CMK (cell line): ENCODE data around the gene SEC62.
"Not testable (repeated sequence)": the region's sequence is repeated elsewhere in the genome, so short reads cannot be mapped to it uniquely, and the experiment has no call there.

Experiments
- DNase-seq: peaks from one replicate; pipeline ENCODE4 v3.0.0-alpha.2; 2010; ENCODE audit warnings: low read depth

Gene SEC62

DNA sequence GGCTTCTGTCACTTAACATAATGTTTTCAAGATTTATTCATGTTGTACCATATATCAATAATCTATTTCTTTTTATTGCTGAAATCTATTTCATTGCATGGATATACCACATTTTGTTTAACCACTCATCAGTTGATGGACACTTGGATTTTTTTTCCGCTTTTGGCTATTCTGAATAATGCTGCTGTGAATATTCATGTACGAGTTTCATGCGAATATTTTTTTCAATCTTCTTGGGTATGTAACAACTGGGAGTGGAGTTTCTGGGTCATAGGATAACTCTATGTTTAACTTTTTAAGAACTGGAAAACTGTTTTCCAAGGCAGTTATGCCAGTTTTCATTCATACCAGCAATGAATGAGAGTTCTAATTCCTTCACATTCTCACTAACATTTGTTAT lies 49.5 kb downstream of the SEC62 start:
- DNase-seq: no peak

DNA sequence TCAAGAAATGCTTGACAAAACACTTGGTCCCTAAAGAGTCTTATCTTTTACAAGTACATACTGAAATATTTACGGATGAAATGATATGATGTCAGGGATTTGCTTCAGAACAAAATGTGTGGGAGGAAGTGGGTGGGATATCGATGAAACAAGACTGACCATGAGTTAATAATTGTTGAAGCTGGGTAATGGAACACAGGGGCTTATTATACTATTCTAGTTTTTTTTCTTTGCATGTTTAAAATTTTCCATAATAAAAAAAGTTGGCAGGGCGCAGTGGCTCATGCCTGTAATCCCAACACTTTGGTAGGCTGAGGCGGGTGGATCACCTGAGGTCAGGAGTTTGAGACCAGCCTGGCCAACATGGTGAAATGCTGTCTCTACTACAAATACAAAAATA lies 52.7 kb downstream of the SEC62 start:
- not testable (repeated sequence) for DNase-seq

DNA sequence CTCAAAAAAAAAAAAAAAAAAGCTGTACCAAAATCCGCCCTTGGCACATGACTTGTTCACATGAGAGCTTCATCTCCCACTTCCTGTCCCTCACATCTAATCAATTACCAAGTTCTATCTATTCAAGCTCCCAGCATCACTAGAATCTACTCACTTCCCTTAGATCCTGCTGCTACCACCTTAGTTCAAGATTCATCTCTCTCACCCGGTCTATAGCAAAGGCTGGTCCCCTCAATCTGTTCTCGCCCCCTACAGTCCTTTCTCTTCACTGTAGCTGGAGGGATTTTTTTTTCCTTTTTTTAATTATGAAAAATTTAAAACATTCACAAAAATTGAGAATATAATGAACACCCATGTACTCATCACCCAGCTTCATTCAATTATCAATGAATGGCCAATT lies 54.5 kb downstream of the SEC62 start:
- no peak for DNase-seq

DNA sequence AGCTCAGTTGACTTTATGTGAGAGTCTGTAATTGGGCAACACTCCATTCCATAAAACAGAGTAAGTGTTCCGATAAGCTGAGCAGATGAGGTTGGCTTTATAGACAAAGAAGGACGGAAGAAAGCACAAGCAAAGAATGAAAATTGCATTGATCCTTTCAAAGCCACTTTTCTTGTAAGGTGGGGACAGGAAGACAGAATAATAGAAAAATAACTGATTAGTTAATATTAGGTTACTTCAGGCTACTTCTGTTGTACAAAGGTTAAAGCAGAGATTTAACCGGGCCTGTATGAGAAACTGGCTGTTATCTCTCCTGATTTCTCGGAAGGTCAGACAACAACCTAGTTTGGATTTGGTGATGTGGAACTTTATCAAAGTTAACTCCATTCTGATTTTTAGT lies 55.7 kb downstream of the SEC62 start:
- no peak for DNase-seq

DNA sequence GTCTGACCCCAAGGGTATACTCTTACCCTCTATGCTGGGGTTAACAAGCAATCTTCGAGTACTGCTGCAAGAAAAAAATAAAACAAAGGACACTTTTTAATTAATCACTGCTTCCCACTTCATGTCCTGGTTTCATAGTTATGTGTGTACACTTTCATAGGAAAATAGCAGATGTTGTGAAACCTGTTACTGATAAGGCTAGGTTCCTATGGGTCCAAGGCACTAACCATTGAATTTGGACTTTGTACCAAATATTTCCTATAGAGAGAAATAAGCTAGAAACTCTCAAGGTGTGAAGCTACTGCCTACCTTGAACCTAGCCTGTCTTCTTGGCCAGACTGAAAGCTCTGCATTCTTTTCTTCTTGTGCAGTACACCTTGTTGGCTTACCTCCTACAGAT lies 56.6 kb downstream of the SEC62 start:
- DNase-seq: no peak

DNA sequence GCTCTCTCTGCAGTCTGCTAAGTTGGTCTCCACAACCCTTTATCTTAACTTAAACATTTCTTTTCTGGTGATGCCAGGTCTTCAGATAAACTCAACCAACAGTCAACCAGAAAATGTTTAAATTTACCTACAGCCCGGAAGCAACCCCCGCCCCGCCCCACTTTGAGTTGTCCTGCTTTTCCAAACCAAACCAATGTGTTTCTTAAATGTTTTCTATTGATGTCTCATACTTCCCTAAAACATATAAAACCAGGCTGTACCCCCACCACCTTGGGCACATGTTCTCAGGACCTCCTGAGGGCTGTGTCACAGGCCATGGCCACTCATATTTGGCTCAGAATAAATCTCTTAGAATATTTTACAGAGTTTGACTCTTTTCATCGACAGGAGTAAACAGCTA lies 58.0 kb downstream of the SEC62 start:
- no peak for DNase-seq

DNA sequence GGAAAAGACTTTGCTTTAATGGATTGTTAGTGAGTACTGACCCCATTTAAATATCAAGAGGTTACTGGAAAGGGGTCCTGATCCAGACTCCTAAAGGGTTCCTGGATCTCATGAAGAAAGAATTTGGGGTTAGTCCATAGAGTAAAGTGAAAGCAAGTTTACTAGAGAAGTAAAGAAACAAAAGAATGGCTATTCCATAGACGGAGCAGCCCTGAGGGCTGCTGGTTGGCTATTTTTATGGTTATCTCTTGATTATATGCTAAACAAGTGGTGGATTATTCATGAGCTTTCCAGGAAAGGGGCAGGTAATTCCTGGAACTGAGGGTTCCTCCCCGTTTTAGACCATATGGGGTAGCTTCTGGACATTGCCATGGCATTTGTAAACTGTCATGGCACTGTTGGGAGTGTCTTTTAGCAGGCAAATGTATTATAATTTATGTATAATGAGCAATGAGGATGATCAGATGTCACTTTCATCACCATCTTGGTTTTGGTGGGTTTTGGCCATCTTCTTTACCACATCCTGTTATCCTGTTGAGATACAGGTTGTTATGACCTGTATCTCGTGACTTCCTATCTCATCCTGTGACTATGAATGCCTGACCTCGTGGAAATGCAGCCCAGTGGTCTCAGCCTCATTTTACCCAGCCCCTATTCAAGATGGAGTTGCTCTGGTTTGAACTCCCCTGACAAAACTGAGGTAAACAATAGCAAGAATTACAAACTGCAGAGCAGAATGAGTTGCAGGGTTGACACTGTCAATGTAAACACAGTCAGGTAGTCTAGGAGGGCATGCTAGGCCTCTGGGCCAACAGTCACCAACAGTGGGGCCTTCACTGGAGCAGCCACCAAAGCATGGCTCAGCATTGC lies 60.9 kb downstream of the SEC62 start:
- DNase-seq: no peak

DNA sequence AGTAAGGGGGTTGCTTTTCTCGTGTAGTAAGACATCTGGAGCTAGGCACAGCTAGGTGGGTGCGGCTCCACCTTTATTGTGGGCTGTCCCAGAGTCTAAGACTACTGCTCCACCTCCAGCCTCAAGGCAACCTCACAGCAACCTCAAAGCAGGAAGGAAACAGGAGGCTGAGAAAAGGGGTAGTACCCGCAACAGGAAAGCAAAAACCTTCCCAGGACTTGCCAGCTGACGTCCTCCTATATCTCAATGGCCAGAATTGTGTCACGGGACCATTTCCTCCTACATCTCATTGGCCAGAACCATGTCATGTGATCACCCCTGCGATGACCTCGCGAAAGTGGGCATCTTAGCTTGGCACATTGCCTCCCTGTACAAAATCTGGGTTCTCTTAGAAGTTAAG lies 66.9 kb downstream of the SEC62 start:
- peak; percentile 78 for DNase-seq

DNA sequence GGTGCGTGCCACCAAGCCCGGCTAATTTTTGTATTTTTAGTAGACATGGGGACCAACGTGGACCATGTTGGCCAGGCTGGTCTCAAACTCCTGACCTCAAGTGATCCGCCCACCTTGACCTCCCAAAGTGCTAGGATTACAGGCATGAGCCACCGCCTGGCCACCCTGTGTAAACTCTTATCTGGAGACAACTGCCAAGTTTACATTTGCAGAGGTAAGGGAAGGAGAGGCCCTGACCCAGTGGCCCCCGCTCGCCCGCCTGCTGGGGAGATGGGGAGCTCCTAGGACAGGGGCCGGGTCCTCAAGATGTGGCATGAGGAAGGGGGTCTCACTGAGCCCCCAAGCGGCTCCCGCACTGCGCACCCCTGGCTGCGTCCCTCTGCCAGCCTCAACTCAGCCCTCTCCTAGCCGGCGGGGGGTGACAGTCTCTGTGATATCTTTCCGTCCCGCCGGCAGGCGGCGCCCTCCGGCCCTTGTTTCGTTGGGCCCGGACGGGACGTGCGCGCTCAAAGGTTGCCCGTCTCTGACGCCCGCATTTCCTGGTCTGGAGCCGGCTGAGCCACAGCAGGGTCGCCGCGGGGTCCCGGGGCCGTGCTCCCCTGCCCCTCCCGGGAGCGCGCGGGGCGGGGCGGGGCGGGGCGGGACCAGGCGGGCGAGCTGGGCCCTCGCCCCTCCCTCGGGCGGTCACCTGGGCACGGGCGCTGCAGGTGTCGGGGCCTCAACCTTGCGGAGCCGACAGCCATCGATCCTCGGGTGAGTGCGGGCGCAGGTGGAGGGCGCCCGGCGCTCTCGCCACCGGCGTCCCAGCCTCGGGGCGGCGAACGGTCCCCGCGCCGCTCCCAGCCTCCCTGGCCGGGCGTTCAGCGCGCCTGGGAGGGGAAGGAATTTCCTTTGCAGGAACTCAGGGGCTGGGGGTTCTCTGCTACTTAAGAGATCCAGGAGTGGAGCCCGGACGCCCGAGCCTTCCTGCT lies 71.1 kb downstream of the SEC62 start, which contains the start of gene GPR160:
Gene GPR160, plus strand, starts transcription at position 533 of the 971 bp plus-strand sequence. CDS start 45,978 bp downstream, outside the sequence.
- peak; percentile 44 for DNase-seq

DNA sequence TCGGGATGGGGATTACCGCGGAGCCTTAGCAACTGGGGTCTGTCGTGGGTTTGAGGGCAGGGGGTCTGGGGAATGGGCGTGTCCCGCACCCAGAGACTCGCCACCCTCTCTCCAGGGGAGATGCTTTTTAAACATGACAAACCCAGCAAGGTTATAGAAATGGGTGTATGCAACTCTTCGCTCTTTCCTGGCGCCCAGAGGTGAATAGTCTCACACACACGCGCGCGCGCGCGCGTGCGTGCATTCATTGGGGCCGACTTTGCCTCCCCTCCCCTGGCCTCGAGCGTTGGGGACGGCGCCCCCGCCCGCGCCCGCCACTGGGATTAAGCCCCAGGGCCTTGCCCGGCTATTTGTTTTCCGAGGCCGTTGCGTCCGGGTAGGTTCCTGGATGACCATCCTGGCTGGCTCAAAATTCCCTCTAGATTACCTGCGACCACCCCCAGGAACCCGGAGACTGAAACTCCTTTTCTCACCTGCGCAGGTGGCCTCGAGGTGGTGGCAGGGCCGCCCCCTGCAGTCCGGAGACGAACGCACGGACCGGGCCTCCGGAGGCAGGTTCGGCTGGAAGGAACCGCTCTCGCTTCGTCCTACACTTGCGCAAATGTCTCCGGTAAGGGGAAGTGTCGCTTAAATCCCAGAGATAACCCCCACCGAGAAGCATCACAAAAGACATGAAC lies 72.0 kb downstream of the SEC62 start:
- no peak for DNase-seq

DNA sequence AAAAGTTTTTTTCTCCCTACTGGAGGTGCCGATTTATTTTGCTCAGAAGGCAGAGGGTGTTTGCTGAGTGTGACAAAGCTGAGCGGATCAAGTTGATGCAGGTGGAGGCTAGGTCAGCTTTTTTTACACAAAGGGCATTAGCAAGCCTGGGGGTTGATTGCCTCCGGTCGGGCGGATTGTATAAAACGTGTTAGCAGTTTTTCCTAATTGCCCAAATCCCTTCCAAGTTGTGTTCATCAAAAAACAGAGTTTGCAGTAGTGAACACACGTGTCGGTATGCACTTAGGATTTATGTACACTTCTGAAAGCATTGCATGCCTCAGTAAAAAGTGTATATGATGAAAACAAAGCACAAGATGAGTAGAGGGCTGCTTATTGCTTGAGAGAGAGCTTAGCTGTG lies 73.8 kb downstream of the SEC62 start:
- DNase-seq: no peak

DNA sequence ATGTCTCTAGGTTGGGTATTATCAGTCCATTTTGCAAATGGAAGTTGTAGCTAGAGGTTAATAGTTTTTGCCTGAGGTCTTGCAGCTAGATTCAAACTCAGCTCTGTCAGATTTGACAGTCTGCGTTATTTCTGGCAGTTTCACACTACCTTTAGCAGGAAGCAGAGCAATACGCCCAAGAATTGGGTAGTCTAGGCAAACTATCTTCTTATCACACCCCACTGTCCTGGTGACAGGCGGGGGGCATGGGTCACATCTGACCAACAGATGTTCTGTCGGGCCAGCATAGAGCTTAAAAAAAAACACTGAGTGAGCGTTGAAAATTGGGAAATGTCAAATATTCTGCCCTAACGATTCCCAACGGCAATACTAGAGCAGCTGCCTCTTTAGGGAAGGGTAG lies 76.9 kb downstream of the SEC62 start:
- no peak for DNase-seq

DNA sequence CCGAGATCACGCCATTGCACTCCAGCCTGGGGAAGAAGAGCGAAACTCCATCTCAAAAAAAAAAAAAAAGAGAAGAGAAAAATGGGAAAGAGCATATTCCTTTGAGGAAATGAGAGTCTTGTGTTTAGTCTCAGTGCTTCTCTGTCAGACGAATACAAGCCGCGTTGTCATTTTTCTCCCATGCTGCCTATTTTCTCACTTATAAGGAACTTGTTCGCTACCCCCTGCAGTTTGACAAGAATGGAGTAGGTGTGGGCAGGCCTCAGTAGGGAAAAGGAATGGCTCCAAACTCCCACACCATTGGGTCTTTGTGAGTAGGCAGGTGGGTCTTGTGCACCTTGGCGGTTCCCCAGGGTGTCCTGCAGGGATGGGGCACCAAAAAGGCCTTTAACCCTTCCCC lies 77.7 kb downstream of the SEC62 start:
- DNase-seq: no peak

DNA sequence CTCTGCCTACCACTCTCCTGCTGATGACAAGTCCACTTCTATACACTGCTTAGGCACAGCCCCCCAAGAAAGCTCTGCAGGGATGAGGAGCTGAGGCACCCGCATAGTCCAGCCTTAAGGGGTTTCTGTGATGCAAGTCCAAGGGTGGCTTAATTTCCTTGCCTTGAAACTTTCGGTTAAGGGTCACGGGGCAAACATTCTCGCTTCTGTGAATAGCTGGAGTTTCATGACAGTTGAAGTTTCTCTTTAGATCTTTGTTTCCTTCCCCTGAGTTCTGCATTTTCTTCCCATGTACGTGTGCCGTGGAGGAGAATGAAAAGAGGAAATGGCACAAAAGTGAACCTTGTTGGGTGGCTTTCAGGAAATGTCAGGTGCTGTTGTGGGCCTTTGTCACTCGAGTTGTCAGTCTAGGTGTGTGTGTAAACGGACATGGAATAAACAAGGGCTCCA lies 78.2 kb downstream of the SEC62 start:
- no peak for DNase-seq

DNA sequence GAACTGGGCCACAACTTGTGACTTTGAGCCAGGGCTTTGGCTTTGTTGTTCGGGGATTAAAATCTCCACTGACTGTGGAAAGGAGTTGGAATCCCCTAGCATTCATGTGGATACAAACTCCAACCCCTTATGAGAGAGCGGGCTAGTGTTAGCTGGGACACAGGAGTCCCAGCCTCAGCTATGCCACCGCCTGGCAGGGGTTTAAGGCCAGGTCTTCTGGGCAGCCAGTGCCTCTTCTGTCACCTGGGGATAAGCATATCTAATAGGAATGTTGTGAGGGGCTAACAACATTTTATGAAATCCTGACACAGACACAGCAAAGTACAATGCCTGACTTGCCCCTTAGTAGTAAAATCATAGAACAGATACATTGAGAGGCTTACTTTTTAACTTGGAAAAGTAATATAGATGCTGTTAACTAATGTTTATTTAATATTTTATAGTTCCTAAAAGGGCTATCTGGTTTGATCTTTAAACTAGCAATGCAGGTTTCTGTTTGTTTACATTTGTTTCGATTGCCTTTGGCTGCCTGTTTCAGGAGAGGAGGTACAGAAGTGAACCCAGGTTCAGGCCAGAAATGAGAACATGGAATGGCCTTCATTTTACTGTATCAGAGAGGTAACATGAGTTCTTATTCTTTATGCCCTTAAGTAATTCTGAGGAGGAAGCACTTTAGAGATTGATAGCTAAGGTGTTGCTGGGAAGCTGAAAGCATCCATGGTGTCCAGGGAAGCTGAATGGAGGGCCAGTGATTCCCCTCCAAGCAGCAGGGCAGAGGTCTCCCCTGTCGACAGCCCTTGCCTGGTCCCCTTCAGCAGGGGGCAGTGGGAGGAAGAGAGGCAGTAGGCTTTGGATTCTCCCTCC lies 79.9 kb downstream of the SEC62 start:
- no peak for DNase-seq

DNA sequence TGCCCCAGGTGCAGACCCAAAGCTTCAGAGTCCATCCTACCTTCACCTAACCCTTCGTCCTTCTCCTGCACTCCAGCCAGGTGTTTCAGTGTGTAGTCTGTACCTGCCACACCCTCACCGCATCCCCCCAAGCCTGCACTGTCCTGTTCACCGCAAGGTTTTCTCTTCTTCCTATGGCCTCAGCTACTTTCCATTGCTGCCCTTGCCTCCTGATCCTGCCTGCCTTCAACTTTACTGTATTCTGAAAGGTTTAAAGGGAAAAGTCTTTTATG lies 80.5 kb downstream of the SEC62 start:
- no peak for DNase-seq
